ENCODE data around the gene RASSF8. TPM values are rescaled to one million over a fixed set of nuclear protein-coding genes. Genes with fewer than 3 reads are reported as not detected.

The RASSF8 gene
- total RNA-seq, 1 experiment from 2014 or later, result 9.2 TPM

GRCh38 chr12:26007566-26007965, 49.1 kb downstream of the RASSF8 start (continued):
- TF ChIP-seq REST (IDR thresholded peaks at IDR 0.05; ENCODE audit: low read depth), result no peak
- no peak for TF ChIP-seq POLR2AphosphoS5 (IDR thresholded peaks at IDR 0.05; ENCODE audit: low read depth, low read length)
- TF ChIP-seq JUND (IDR thresholded peaks at IDR 0.05), result no peak
- TF ChIP-seq ZFX (IDR thresholded peaks at IDR 0.05), result no peak
- TF ChIP-seq RAD21 (IDR thresholded peaks at IDR 0.05; ENCODE audit: low read depth), result no peak
- TF ChIP-seq, protein P1, sequence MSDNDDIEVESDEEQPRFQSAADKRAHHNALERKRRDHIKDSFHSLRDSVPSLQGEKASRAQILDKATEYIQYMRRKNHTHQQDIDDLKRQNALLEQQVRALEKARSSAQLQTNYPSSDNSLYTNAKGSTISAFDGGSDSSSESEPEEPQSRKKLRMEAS (IDR thresholded peaks at IDR 0.05), result no peak

GRCh38 chr12:26009593-26009992, 51.1 kb downstream of the RASSF8 start:
- no peak overlapping the region for H3K4me3 ChIP-seq (replicated peaks in 1 of 2; ENCODE audit: low read depth in 1 of 2, low read length in 2 of 2)

More at GRCh38 chr12:26009593-26009992, 51.1 kb downstream of the RASSF8 start:
- POLR2A ChIA-PET, result no interaction called here
- intact Hi-C loops (cut with micrococcal nuclease), result no loop called here
- Histone ChIP-seq H3K9me2 (ENCODE audit: insufficient read depth) (no peaks in the 10 kb centered on the region), H3K27me3 (ENCODE audit: insufficient read depth, low read length) (no peaks in the 10 kb centered on the region), H3K27ac (ENCODE audit: low read depth, low read length) (peak overlapping the region; percentile 6; the same call in 1 of the 2 replicates), H3K4me1 (ENCODE audit: control insufficient read depth in 1 of 2, insufficient read depth in 2 of 2, low read length in 2 of 2) (peaks cover 3 to 14% of the 10 kb centered on the region in 2 experiments; a peak in 2 of 4 replicates), H3K9me3 (ENCODE audit: control insufficient read depth in 1 of 2, insufficient read depth in 1 of 2, low read depth in 1 of 2, low read length in 2 of 2) (no peaks in the 10 kb centered on the region), H3K4me2 (ENCODE audit: low read length) (no peak overlapping the region), H3K9ac (ENCODE audit: low read length) (no peak overlapping the region), H2AFZ (ENCODE audit: low read depth, low read length, poor library complexity, severe bottlenecking) (no peak overlapping the region), H3K79me2 (ENCODE audit: insufficient read depth, low read length) (no peaks in the 10 kb centered on the region), H4K20me1 (ENCODE audit: insufficient read depth) (no peaks in the 10 kb centered on the region), H3K36me3 (ENCODE audit: control insufficient read depth in 1 of 2, insufficient read depth in 2 of 2, low read length in 2 of 2) (no peaks in the 10 kb centered on the region)
- RAD21 ChIA-PET (ENCODE audit: low non-redundant PET in 1 of 2, low total read pairs in 2 of 2, uncharacterized antibody in 2 of 2, unreplicated experiment in 2 of 2), result no interaction called here
- ATAC-seq, result no peak
- TF ChIP-seq, protein P1 (IDR thresholded peaks at IDR 0.05), result no peak
- TF ChIP-seq POLR2AphosphoS5 (IDR thresholded peaks at IDR 0.05; ENCODE audit: low read depth, low read length) (no peak), RAD21 (IDR thresholded peaks at IDR 0.05; ENCODE audit: low read depth) (no peak), ZNF274 (IDR thresholded peaks at IDR 0.05; ENCODE audit: low read depth, low read length) (no peak), EGR1 (IDR thresholded peaks at IDR 0.05; ENCODE audit: low read depth) (no peak), EZH2 (IDR thresholded peaks at IDR 0.05) (no peak), SIN3A (IDR thresholded peaks at IDR 0.05; ENCODE audit: low read depth) (no peak), POLR2A (IDR thresholded peaks at IDR 0.05; ENCODE audit: borderline replicate concordance, extremely low read depth, insufficient read depth, insufficient read length) (no peak), ZBTB33 (IDR thresholded peaks at IDR 0.05; ENCODE audit: extremely low read depth, insufficient replicate concordance, low read length) (no peak), TCF7L2 (IDR thresholded peaks at IDR 0.05; ENCODE audit: borderline replicate concordance, extremely low read depth, insufficient read depth, insufficient read length) (no peak), SRF (IDR thresholded peaks at IDR 0.05; ENCODE audit: low read depth) (no peak), CEBPB (IDR thresholded peaks at IDR 0.05; ENCODE audit: low read depth) (no peak)
- TF ChIP-seq, protein P2, sequence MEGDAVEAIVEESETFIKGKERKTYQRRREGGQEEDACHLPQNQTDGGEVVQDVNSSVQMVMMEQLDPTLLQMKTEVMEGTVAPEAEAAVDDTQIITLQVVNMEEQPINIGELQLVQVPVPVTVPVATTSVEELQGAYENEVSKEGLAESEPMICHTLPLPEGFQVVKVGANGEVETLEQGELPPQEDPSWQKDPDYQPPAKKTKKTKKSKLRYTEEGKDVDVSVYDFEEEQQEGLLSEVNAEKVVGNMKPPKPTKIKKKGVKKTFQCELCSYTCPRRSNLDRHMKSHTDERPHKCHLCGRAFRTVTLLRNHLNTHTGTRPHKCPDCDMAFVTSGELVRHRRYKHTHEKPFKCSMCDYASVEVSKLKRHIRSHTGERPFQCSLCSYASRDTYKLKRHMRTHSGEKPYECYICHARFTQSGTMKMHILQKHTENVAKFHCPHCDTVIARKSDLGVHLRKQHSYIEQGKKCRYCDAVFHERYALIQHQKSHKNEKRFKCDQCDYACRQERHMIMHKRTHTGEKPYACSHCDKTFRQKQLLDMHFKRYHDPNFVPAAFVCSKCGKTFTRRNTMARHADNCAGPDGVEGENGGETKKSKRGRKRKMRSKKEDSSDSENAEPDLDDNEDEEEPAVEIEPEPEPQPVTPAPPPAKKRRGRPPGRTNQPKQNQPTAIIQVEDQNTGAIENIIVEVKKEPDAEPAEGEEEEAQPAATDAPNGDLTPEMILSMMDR (IDR thresholded peaks at IDR 0.05 in 2 of 3, conservative IDR thresholded peaks at IDR 0.05 in 1 of 3; ENCODE audit: borderline replicate concordance in 1 of 3, insufficient read depth in 1 of 3, low read depth in 2 of 3, low read length in 2 of 3), result no peak
- CTCF ChIA-PET, result interaction anchor here (1.2 kb wide), 1 partner anchor 19 kb away, joined by 3 read pairs; no protein-coding TSS in a partner anchor
- BruUV-seq (replicated peaks), result no TSS peak
- no peak for DNase-seq (ENCODE audit: low read depth, low spot score)

Measured in HCT116 (cell line).